H9 (cell line): ENCODE results near the gene ANKS1B. TPM values are rescaled to one million over a fixed set of nuclear protein-coding genes. Genes with fewer than 3 reads are reported as not detected.

Source experiments
- DNase-seq: peaks from one replicate; pipeline ENCODE4 v3.0.0-alpha.2; 2017
- H2AFZ ChIP-seq: one replicate; pipeline ENCODE4 v1.6.1; 2013; ENCODE audit warnings: mild to moderate bottlenecking, low read length, control low read depth, moderate library complexity
- H2AK5ac ChIP-seq: 2 replicates; pipeline ENCODE4 v1.6.1; 2013; ENCODE audit warnings: low read length, control low read depth, mixed read lengths; ENCODE audit not compliant: insufficient read length
- H2BK120ac ChIP-seq: one replicate; pipeline ENCODE4 v1.6.1; 2013; ENCODE audit warnings: low read depth, mild to moderate bottlenecking, low read length, control low read depth, inconsistent platforms; ENCODE audit not compliant: poor library complexity, severe bottlenecking
- H2BK12ac ChIP-seq: 2 replicates; pipeline ENCODE4 v1.6.1; 2013; ENCODE audit warnings: low read length, control low read depth, mixed read lengths, low read depth; ENCODE audit not compliant: insufficient read length
- H2BK15ac ChIP-seq: 2 replicates; pipeline ENCODE4 v1.6.1; 2013; ENCODE audit warnings: low read depth, low read length, control low read depth
- H2BK20ac ChIP-seq: one replicate; pipeline ENCODE4 v1.6.1; 2013; ENCODE audit warnings: low read depth, mild to moderate bottlenecking, low read length, control low read depth, inconsistent platforms; ENCODE audit not compliant: poor library complexity, severe bottlenecking
- H2BK5ac ChIP-seq: 2 replicates; pipeline ENCODE4 v1.6.1; 2013; ENCODE audit warnings: low read length, control low read depth, mixed read lengths; ENCODE audit not compliant: insufficient read length
- H3K14ac ChIP-seq: 2 replicates; pipeline ENCODE4 v1.6.1; 2013; ENCODE audit warnings: low read length, control low read depth; ENCODE audit not compliant: insufficient read depth
- H3K18ac ChIP-seq: 2 replicates; pipeline ENCODE4 v1.6.1; 2013; ENCODE audit warnings: low read depth, mild to moderate bottlenecking, mixed read lengths, low read length, control low read depth; ENCODE audit not compliant: insufficient read length
- H3K23ac ChIP-seq: 2 replicates; pipeline ENCODE4 v1.6.1; 2013; ENCODE audit warnings: low read length, control low read depth, mixed read lengths, low read depth; ENCODE audit not compliant: insufficient read length
- H3K23me2 ChIP-seq: 2 replicates; pipeline ENCODE4 v1.6.1; 2013; ENCODE audit warnings: low read depth, mild to moderate bottlenecking, mixed read lengths, low read length, control low read depth; ENCODE audit not compliant: insufficient read length, poor library complexity, severe bottlenecking
- H3K27ac ChIP-seq: 2 replicates; pipeline ENCODE4 v1.5.1; 2013; ENCODE audit warnings: low read length, control low read depth, mixed read lengths, low read depth; ENCODE audit not compliant: insufficient read length
- H3K27me3 ChIP-seq: 2 replicates; pipeline ENCODE4 v1.6.1; 2013; ENCODE audit warnings: low read length, control low read depth, inconsistent platforms; ENCODE audit not compliant: insufficient read depth
- H3K4ac ChIP-seq: 2 replicates; pipeline ENCODE4 v1.6.1; 2013; ENCODE audit warnings: low read depth, mild to moderate bottlenecking, control low read depth, inconsistent platforms, low read length, moderate library complexity
- H3K4me1 ChIP-seq: 2 replicates; pipeline ENCODE4 v1.6.1; 2013; ENCODE audit warnings: low read length, control low read depth, inconsistent platforms; ENCODE audit not compliant: insufficient read depth
- H3K4me2 ChIP-seq: 2 replicates; pipeline ENCODE4 v1.6.1; 2013; ENCODE audit warnings: low read length, control low read depth, mixed read lengths; ENCODE audit not compliant: insufficient read length, insufficient read depth
- H3K56ac ChIP-seq: 2 replicates; pipeline ENCODE4 v1.6.1; 2013; ENCODE audit warnings: low read depth, mild to moderate bottlenecking, mixed read lengths, low read length, control low read depth; ENCODE audit not compliant: insufficient read length
- H3K79me1 ChIP-seq: 2 replicates; pipeline ENCODE4 v1.6.1; 2013; ENCODE audit warnings: low read depth, mild to moderate bottlenecking, moderate library complexity, low read length, control low read depth, inconsistent platforms; ENCODE audit not compliant: insufficient read depth, poor library complexity, severe bottlenecking
- H3K79me2 ChIP-seq: 2 replicates; pipeline ENCODE4 v1.6.1; 2013; ENCODE audit warnings: low read length, control low read depth, inconsistent platforms; ENCODE audit not compliant: insufficient read depth
- H3K9ac ChIP-seq: 2 replicates; pipeline ENCODE4 v1.6.1; 2013; ENCODE audit warnings: low read length, control low read depth, mixed read lengths; ENCODE audit not compliant: insufficient read length; ENCODE audit errors: extremely low read depth
- H3K9me3 ChIP-seq: one replicate; pipeline ENCODE4 v1.6.1; 2013; ENCODE audit warnings: low read depth, low read length, inconsistent platforms; ENCODE audit not compliant: control insufficient read depth
- H3T11ph ChIP-seq: one replicate; pipeline ENCODE4 v1.6.1; 2013; ENCODE audit warnings: mild to moderate bottlenecking, low read length, control low read depth, inconsistent platforms
- H4K20me1 ChIP-seq: one replicate; pipeline ENCODE4 v1.6.1; 2013; ENCODE audit not compliant: control insufficient read depth, insufficient read length, insufficient read depth
- H4K5ac ChIP-seq: 2 replicates; pipeline ENCODE4 v1.6.1; 2013; ENCODE audit warnings: low read depth, mild to moderate bottlenecking, mixed read lengths, low read length, control low read depth; ENCODE audit not compliant: insufficient read length
- H4K8ac ChIP-seq: replicated peaks from 2 replicates; pipeline ENCODE4 v1.6.1; 2013; ENCODE audit warnings: low read length, control low read depth, mixed read lengths, low read depth; ENCODE audit not compliant: insufficient read length
- H4K91ac ChIP-seq: 2 replicates; pipeline ENCODE4 v1.6.1; 2013; ENCODE audit warnings: low read depth, mild to moderate bottlenecking, moderate library complexity, mixed read lengths, low read length, control low read depth; ENCODE audit not compliant: insufficient read length
- H3K27ac Mint-ChIP-seq, 3 experiments: 2 replicates in 2 of 3; 3 replicates in 1 of 3; pipeline ENCODE4 v1.8.0; 2020 to 2021; ENCODE audit warnings: mixed read lengths in 3 of 3, mild to moderate bottlenecking in 1 of 3, moderate library complexity in 1 of 3
- H3K27me3 Mint-ChIP-seq: 2 replicates; pipeline ENCODE4 v1.8.0; 2021; ENCODE audit warnings: low read depth, mild to moderate bottlenecking, moderate library complexity, mixed read lengths
- H3K36me3 Mint-ChIP-seq, 3 experiments: 2 replicates in 2 of 3; 3 replicates in 1 of 3; pipeline ENCODE4 v1.8.0; 2020 to 2021; ENCODE audit warnings: low read depth in 3 of 3, mixed read lengths in 3 of 3; ENCODE audit not compliant: insufficient read depth in 1 of 3
- H3K4me1 Mint-ChIP-seq, 2 experiments: 2 replicates each; pipeline ENCODE4 v1.8.0; 2020; ENCODE audit warnings: mixed read lengths in 2 of 2
- H3K4me3 Mint-ChIP-seq, 2 experiments: 2 replicates in 1 of 2; 3 replicates in 1 of 2; pipeline ENCODE4 v1.8.0; 2020 to 2021; ENCODE audit warnings: mild to moderate bottlenecking in 2 of 2, mixed read lengths in 2 of 2, moderate library complexity in 1 of 2
- H3K9me3 Mint-ChIP-seq, 2 experiments: 2 replicates in 1 of 2; 3 replicates in 1 of 2; pipeline ENCODE4 v1.8.0; 2020; ENCODE audit warnings: mild to moderate bottlenecking in 2 of 2, mixed read lengths in 2 of 2, moderate library complexity in 1 of 2
- WGBS: extraction: QIAGEN DNeasy Blood & Tissue Kit; methylation state at CpG from one replicate; pipeline ENCODE4 v1.1.7; 2013; ENCODE audit warnings: missing lambda C conversion rate, low lambda C conversion rate, mixed read lengths; ENCODE audit not compliant: insufficient read length; ENCODE audit errors: extremely low coverage; 5-methylcytosine and 5-hydroxymethylcytosine counted together
- total RNA-seq: library from RNA; stranded (reverse); gene quantifications from 2 replicates; pipeline ENCODE4 v1.2.1, GENCODE V29; 2021
- TF ChIP-seq, protein P1 (sequence below): fragments of 200-600 bp; sonication (generic); conservative IDR thresholded peaks from 3 replicates; pipeline ENCODE4 v1.8.0; 2021; ENCODE audit warnings: antibody characterized with exemption, mild to moderate bottlenecking

Gene ANKS1B
- total RNA-seq, 1 experiment from 2014 or later = 4.1 TPM

- H3K9me3 ChIP-seq = no peaks in the 10 kb centered on the region
- no peak overlapping the region for H3K9ac ChIP-seq
- TF ChIP-seq, protein P1, sequence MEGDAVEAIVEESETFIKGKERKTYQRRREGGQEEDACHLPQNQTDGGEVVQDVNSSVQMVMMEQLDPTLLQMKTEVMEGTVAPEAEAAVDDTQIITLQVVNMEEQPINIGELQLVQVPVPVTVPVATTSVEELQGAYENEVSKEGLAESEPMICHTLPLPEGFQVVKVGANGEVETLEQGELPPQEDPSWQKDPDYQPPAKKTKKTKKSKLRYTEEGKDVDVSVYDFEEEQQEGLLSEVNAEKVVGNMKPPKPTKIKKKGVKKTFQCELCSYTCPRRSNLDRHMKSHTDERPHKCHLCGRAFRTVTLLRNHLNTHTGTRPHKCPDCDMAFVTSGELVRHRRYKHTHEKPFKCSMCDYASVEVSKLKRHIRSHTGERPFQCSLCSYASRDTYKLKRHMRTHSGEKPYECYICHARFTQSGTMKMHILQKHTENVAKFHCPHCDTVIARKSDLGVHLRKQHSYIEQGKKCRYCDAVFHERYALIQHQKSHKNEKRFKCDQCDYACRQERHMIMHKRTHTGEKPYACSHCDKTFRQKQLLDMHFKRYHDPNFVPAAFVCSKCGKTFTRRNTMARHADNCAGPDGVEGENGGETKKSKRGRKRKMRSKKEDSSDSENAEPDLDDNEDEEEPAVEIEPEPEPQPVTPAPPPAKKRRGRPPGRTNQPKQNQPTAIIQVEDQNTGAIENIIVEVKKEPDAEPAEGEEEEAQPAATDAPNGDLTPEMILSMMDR = no peak
- H2BK120ac ChIP-seq = no peak overlapping the region
- no peak overlapping the region for H2AK5ac ChIP-seq
- no peak overlapping the region for H3K56ac ChIP-seq
- Mint-ChIP-seq H3K9me3 (no peaks in the 10 kb centered on the region; a peak in 1 of 5 replicates), H3K27me3 (no peaks in the 10 kb centered on the region), H3K4me1 (peaks cover 37 to 44% of the 10 kb centered on the region in 2 experiments), H3K36me3 (no peaks in the 10 kb centered on the region), H3K27ac (peak overlapping the region in 2 of 3 experiments; percentile 16 to 63; a peak in 3 of 7 replicates), H3K4me3 (no peak overlapping the region)
- no peak for DNase-seq
- H3K27me3 ChIP-seq = no peaks in the 10 kb centered on the region
- no peaks in the 10 kb centered on the region for H3K79me2 ChIP-seq
- no peak overlapping the region for H4K91ac ChIP-seq
- H4K5ac ChIP-seq = no peak overlapping the region
- no peaks in the 10 kb centered on the region for H4K20me1 ChIP-seq
- no peak overlapping the region for H2AFZ ChIP-seq
- no peak overlapping the region for H2BK15ac ChIP-seq
- no peak overlapping the region for H4K8ac ChIP-seq
- H2BK12ac ChIP-seq = no peak overlapping the region
- no peak overlapping the region for H2BK5ac ChIP-seq
- no peaks in the 10 kb centered on the region for H3K23me2 ChIP-seq
- no peak overlapping the region for H3K4me2 ChIP-seq
- no peak overlapping the region for H2BK20ac ChIP-seq
- no peak overlapping the region for H3K23ac ChIP-seq
- H3K79me1 ChIP-seq = no peaks in the 10 kb centered on the region
- H3K14ac ChIP-seq = no peak overlapping the region
- no peak overlapping the region for H3K27ac ChIP-seq
- no CpG with 5 or more reads among the region's 3 CpGs for WGBS
- H3K18ac ChIP-seq = no peak overlapping the region
- peaks cover 8% of the 10 kb centered on the region; the same call in 1 of the 2 replicates for H3K4me1 ChIP-seq
- no peak overlapping the region for H3T11ph ChIP-seq
- H3K4ac ChIP-seq = no peak overlapping the region
Observed at GRCh38 chr12:98821866-98822265, 1162.9 kb downstream of the ANKS1B start.
